GM23248 (cell line): ENCODE results near the gene CRTC3.

Experiments used
- EZH2 ChIP-seq: fragments of 200-600 bp; sonication (generic); IDR thresholded peaks from 2 replicates; pipeline ENCODE4 v1.6.1; 2018; ENCODE audit warnings: antibody characterized with exemption, mild to moderate bottlenecking; ENCODE audit not compliant: insufficient read depth, poor library complexity, severe bottlenecking
- EZH2phosphoT487 ChIP-seq: fragments of 200-600 bp; sonication (generic); IDR thresholded peaks from 2 replicates; pipeline ENCODE4 v1.6.1; 2018; ENCODE audit warnings: antibody characterized with exemption, moderate library complexity, mild to moderate bottlenecking, low read depth; ENCODE audit not compliant: insufficient read depth

GRCh38 chr15:90643301-90643632, 113.5 kb downstream of the CRTC3 start:
- no peak for TF ChIP-seq EZH2
- no peak for TF ChIP-seq EZH2phosphoT487
